Sigmoid colon (tissue), 3 donors: ENCODE measurements around the gene CEP83.
"Not testable (repeated sequence)": the region's sequence is repeated elsewhere in the genome, so short reads cannot be mapped to it uniquely, and the experiment has no call there.

Source experiments
- CTCF ChIP-seq, 4 experiments: fragments of 450-650 bp in 3 of 4; fragments of 200-600 bp in 1 of 4; IDR thresholded peaks; one replicate each; pipeline ENCODE4 v1.5.1; 2016 to 2019; ENCODE audit warnings: antibody characterized with exemption in 4 of 4, mild to moderate bottlenecking in 3 of 4, moderate library complexity in 2 of 4
- POLR2A ChIP-seq, 2 donors: fragments of 450-650 bp; IDR thresholded peaks; one replicate each; pipeline ENCODE4 v1.6.1; 2016; ENCODE audit warnings: antibody characterized with exemption in 2 of 2, mild to moderate bottlenecking in 2 of 2, moderate library complexity in 2 of 2

DNA sequence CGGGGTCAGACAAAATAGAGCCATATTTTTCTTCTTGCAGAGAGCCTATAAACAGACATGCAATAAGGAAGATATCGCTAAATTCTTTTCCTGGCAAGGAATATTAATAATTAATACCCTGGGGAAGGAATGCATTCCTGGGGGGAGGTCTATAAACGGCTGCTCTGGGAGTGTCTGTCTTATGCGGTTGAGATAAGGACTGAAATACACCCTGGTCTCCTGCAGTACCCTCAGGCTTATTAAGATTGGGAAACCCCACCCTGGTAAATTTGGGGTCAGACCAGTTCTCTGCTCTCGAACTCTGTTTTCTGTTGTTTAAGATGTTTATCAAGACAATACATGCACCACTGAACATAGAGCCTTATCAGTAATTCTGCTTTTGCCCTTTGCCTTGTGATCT lies 61.0 kb downstream of the CEP83 start:
- TF ChIP-seq POLR2A, CTCF (IDR thresholded peaks at IDR 0.05): not testable (repeated sequence)
